HG03575 (cell line): ENCODE data around the gene EP400.
"Not testable (repeated sequence)": the region's sequence is repeated elsewhere in the genome, so short reads cannot be mapped to it uniquely, and the experiment has no call there.

Source experiments
- ATAC-seq: cut with Tn5 transposase; IDR thresholded peaks from one replicate; pipeline ENCODE4 v1.9.1; 2021; ENCODE audit not compliant: unreplicated experiment, insufficient number of reproducible peaks, low FRiP score; ENCODE audit errors: extremely low read depth

The EP400 gene

GRCh38 chr12:132026061-132026795 lies 76.5 kb downstream of the EP400 start:
- ATAC-seq: no peak

GRCh38 chr12:132026796-132027500 lies 77.2 kb downstream of the EP400 start:
- ATAC-seq: no peak

- ATAC-seq: no peak
Observed at GRCh38 chr12:132027636-132028035, 77.9 kb downstream of the EP400 start.

GRCh38 chr12:132028111-132028510 lies 78.4 kb downstream of the EP400 start:
- ATAC-seq: no peak

- ATAC-seq: no peak
Observed at GRCh38 chr12:132029503-132030300, 80.0 kb downstream of the EP400 start.

- no peak for ATAC-seq
Observed at GRCh38 chr12:132030367-132031038, 80.8 kb downstream of the EP400 start.

GRCh38 chr12:132033627-132034026 lies 83.9 kb downstream of the EP400 start:
- ATAC-seq: no peak

GRCh38 chr12:132036063-132036683 lies 86.4 kb downstream of the EP400 start:
- ATAC-seq: no peak

GRCh38 chr12:132040906-132041606 lies 91.3 kb downstream of the EP400 start:
- no peak for ATAC-seq

GRCh38 chr12:132043216-132043615 lies 93.5 kb downstream of the EP400 start:
- no peak for ATAC-seq

- no peak for ATAC-seq
Observed at GRCh38 chr12:132043770-132044467, 94.2 kb downstream of the EP400 start.

- no peak for ATAC-seq
Observed at GRCh38 chr12:132044661-132045412, 95.1 kb downstream of the EP400 start.

- ATAC-seq: no peak
Observed at GRCh38 chr12:132045751-132046150, 96.0 kb downstream of the EP400 start.

GRCh38 chr12:132046561-132046960 lies 96.8 kb downstream of the EP400 start:
- no peak for ATAC-seq

GRCh38 chr12:132047630-132048029 lies 97.9 kb downstream of the EP400 start:
- ATAC-seq: not testable (repeated sequence)

- ATAC-seq: no peak
Observed at GRCh38 chr12:132049442-132049841, 99.7 kb downstream of the EP400 start.

- ATAC-seq: no peak
Observed at GRCh38 chr12:132049876-132050275, 100.1 kb downstream of the EP400 start.
